ENCODE data around the gene C2CD3.
A peak's percentile ranks its signal among the peaks of the same experiment; 100 is the strongest.

Gene C2CD3

DNA sequence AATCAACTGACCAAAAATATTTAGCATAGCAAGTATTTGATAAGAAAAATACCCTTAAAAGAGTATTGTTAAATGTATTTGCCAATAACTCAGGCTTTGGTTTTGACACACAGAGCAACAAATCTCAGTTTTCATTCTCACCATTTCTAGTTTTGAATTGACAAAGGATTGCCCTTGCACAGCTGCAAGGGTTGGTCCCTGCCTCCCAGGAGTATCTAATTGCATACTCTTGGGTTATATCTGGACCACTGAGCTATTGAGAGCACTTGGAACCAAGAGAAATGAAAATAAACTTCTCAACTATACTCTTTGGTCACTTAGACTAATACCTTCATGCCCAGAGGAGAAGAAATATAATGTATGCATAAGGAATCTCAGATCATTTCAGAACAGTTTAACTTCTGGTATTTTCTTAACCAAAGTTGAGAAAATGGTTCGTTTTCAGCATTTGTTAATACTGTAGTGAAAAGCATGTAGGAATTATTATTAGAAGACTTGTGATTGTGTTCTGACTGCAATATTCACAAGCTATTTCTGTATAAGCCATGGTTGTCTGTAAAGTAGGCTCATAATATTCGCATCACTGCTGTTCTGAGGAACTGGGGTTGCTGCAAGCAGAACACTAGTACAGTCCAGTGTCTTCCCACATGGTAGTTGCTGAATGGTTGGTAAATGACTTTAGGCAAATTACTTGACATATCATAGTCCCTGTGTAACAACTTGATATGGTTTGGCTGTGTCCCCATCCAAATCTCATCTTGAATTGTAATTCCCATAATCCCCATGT is 7.9 kb downstream of the C2CD3 start:
- TF ChIP-seq, protein P1, sequence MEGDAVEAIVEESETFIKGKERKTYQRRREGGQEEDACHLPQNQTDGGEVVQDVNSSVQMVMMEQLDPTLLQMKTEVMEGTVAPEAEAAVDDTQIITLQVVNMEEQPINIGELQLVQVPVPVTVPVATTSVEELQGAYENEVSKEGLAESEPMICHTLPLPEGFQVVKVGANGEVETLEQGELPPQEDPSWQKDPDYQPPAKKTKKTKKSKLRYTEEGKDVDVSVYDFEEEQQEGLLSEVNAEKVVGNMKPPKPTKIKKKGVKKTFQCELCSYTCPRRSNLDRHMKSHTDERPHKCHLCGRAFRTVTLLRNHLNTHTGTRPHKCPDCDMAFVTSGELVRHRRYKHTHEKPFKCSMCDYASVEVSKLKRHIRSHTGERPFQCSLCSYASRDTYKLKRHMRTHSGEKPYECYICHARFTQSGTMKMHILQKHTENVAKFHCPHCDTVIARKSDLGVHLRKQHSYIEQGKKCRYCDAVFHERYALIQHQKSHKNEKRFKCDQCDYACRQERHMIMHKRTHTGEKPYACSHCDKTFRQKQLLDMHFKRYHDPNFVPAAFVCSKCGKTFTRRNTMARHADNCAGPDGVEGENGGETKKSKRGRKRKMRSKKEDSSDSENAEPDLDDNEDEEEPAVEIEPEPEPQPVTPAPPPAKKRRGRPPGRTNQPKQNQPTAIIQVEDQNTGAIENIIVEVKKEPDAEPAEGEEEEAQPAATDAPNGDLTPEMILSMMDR (IDR thresholded peaks at IDR 0.05; ENCODE audit: low read depth, low read length, missing control alignments): no peak
- H3K4me3 ChIP-seq (ENCODE audit: low read depth, low read length): no peak overlapping the region
- peak; percentile 27 for DNase-seq (ENCODE audit: low read depth)

DNA sequence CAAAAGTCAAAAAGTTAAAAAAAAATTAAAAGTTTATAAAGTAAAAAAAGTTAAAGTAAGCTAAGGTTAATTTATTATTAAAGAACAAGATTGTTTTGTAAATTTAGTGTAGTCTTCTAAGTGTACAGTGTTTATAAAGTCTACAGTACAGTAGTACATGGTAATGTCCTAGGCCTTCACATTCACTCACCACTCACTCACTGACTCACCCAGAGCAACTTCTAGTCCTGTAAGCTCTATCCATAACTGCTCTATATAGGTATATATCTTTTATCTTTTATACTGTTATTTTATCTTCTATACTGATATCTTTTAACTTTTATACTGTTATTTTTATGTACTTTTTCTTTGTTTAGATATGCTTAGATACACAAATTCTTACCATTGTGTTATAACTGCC is 11.2 kb downstream of the C2CD3 start:
- TF ChIP-seq, protein P1 (IDR thresholded peaks at IDR 0.05; ENCODE audit: low read depth, low read length, missing control alignments): no peak
- DNase-seq (ENCODE audit: low read depth): no peak
- H3K4me3 ChIP-seq (ENCODE audit: low read depth, low read length): no peak overlapping the region

DNA sequence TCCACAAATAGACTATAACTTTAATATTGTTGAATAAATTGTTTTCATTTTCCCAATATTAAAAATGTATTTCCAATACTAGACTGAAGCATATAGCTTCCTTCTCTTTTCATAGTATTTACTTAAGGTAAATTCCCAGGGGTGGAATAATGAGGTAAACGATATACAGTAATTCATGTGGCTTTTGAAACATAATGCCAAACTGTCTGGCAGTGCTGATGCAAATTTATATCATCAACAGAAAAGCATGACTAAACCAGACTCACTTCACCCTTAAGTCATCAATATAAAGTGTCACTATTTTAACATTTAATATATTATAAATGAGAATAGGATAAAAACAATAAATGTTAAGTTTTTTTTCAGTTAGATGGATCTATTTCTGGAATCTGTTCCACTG is 13.6 kb downstream of the C2CD3 start:
- DNase-seq (ENCODE audit: low read depth): no peak

DNA sequence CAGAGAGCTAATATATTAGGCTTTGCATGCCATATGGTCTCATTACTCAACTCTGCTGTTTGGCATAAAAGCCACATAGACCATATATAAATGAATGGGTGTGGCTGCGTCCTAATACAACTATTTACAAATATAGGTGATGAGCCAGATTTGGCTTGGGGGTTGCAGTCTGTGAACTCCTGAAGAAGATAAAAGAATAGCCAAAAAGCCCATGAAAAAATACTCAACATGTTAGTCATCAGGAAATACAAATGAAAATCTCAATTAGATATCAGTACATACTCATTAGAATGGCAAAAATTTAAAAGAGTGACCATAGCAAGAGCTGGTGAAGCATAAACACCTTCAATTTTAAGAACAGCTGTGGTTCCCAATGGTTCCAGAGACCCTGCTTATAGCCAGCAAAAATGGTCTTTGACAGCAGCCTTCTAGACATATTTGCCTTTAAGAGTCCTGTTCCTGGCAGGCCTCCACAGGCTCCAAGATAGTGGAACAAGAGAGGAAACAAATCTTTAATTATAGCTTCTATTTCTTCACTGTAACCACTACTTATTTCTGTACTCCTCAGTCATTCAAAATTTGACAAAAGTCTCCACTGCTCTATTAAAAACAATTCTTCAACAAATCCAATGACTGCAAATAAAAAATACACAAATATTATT is 16.1 kb downstream of the C2CD3 start:
- H3K4me3 ChIP-seq (ENCODE audit: low read depth, low read length): no peak overlapping the region
- TF ChIP-seq, protein P1 (IDR thresholded peaks at IDR 0.05; ENCODE audit: low read depth, low read length, missing control alignments): no peak
- DNase-seq (ENCODE audit: low read depth): no peak

More for the DNA sequence above, 13.6 kb downstream of the C2CD3 start:
- H3K4me3 ChIP-seq (ENCODE audit: low read depth, low read length): no peak overlapping the region
- TF ChIP-seq, protein P1 (IDR thresholded peaks at IDR 0.05; ENCODE audit: low read depth, low read length, missing control alignments): no peak

DNA sequence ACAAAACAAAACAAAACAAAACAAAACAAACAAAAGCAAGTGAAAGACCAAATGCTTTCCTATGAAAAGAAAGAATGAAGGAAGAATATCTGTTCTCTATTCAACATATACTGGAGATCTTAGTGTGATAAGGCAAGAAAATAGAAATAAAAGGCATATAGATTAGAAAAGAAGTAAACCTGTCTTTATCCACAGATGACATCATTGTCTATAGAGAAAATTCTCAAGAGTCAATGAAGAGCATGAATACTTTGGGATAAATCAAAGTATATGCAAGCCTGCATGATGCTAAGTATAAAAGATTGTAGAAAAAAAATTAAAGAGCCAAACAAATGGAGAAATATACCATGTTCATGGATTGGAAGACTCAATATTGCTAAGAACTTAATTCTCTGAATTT is 17.6 kb downstream of the C2CD3 start:
- TF ChIP-seq, protein P1 (IDR thresholded peaks at IDR 0.05; ENCODE audit: low read depth, low read length, missing control alignments): no peak
- no peak overlapping the region for H3K4me3 ChIP-seq (ENCODE audit: low read depth, low read length)
- no peak for DNase-seq (ENCODE audit: low read depth)

DNA sequence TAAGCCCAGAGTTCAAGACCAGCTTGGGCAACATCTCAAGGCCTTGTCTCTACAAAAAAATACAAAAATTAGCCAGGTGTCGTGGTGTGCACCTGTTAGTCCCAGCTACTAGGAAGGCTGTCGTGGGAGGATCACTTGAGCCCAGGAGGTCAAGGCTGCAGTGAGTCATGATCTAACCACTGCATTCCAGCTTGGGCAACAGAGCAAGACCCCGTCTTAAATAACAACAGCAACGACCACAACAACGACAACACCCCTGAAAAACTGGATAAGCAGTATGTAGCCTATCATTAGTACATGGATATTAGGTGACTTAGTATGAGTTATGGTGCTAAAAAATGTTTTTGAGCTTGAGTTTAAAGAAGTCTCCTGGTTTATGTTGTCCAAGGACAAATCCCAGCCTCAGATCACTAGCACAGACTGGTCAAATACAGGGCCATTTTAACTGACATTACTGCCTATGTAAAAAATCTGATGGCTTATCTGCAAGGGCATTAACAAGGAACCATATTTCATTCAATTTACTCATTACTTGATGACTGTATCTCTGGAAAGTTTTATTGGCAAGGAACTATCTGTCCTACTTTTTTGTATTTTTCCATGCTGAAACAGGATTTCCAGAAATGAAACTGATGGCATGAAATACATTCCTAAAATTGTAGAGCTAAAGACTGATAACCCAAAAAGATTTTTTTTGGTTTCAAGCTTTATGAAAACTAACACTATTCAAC is 23.4 kb downstream of the C2CD3 start:
- no peak for DNase-seq (ENCODE audit: low read depth)
- TF ChIP-seq, protein P1 (IDR thresholded peaks at IDR 0.05; ENCODE audit: low read depth, low read length, missing control alignments): no peak
- no peak overlapping the region for H3K4me3 ChIP-seq (ENCODE audit: low read depth, low read length)
